Measurements from ENCODE around the gene NETO2. TPM values are rescaled to one million over a fixed set of nuclear protein-coding genes. Genes with fewer than 3 reads are reported as not detected.
"Not testable (repeated sequence)": the region's sequence is repeated elsewhere in the genome, so short reads cannot be mapped to it uniquely, and the experiment has no call there.

The NETO2 gene
- total RNA-seq, 1 experiment from 2014 or later, result 28.6 TPM

DNA sequence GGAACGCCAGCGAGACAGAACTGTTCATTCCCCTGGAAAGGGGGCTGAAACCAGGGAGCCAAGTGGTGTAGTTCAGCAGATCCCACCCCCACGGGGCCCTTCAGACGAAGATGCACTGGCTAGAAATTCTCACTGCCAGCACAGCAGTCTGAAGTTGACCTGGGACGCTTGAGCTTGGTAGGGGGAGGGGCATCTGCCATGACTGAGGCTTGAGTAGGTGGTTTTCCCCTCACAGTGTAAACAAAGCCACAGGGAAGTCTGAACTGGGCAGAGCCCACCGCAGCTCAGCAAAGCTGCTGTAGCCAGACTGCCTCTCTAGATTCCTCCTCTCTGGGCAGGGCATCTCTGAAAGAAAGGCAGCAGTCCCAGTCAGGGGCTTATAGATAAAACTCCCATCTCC, 46.6 kb downstream of the NETO2 start:
- not testable (repeated sequence) for H3K18ac ChIP-seq (ENCODE audit: insufficient read length, low read depth, low read length); H3K79me2 ChIP-seq (ENCODE audit: insufficient read depth, low read length); H3K9me3 Mint-ChIP-seq; H3K56ac ChIP-seq (ENCODE audit: insufficient read length, low read depth, low read length); H2AFZ ChIP-seq (ENCODE audit: low read length); H3K27me3 Mint-ChIP-seq (ENCODE audit: low read depth); H3K14ac ChIP-seq (ENCODE audit: insufficient read depth, low read length); H2BK120ac ChIP-seq (ENCODE audit: low read depth, low read length, poor library complexity, severe bottlenecking); H3K23me2 ChIP-seq (ENCODE audit: insufficient read length, low read depth, low read length, poor library complexity, severe bottlenecking); H4K8ac ChIP-seq (replicated peaks; ENCODE audit: insufficient read length, low read depth, low read length); H4K5ac ChIP-seq (ENCODE audit: insufficient read length, low read depth, low read length); H3K9me3 ChIP-seq (ENCODE audit: control insufficient read depth, low read depth, low read length); H2BK12ac ChIP-seq (ENCODE audit: insufficient read length, low read depth, low read length); H4K91ac ChIP-seq (ENCODE audit: insufficient read length, low read depth, low read length); H2AK5ac ChIP-seq (ENCODE audit: insufficient read length, low read length); H3K4me2 ChIP-seq (ENCODE audit: insufficient read depth, insufficient read length, low read length); H3K4me1 ChIP-seq (ENCODE audit: insufficient read depth, low read length); H4K20me1 ChIP-seq (ENCODE audit: control insufficient read depth, insufficient read depth, insufficient read length); H3K4me3 Mint-ChIP-seq; H2BK5ac ChIP-seq (ENCODE audit: insufficient read length, low read length); H2BK20ac ChIP-seq (ENCODE audit: low read depth, low read length, poor library complexity, severe bottlenecking); H3K79me1 ChIP-seq (ENCODE audit: insufficient read depth, low read depth, low read length, poor library complexity, severe bottlenecking); DNase-seq; H3K27me3 ChIP-seq (ENCODE audit: insufficient read depth, low read length); H3K9ac ChIP-seq (ENCODE audit: extremely low read depth, insufficient read length, low read length); H3T11ph ChIP-seq (ENCODE audit: low read length); H3K27ac ChIP-seq (ENCODE audit: insufficient read length, low read depth, low read length); H2BK15ac ChIP-seq (ENCODE audit: low read depth, low read length); H3K4ac ChIP-seq (ENCODE audit: low read depth, low read length); H3K23ac ChIP-seq (ENCODE audit: insufficient read length, low read depth, low read length)
- Mint-ChIP-seq H3K27ac (peak overlapping the region in 1 of 3 experiments; percentile 8; a peak in 1 of 7 replicates), H3K4me1 (peaks cover 4 to 12% of the 10 kb centered on the region in 2 experiments), H3K36me3 (ENCODE audit: insufficient read depth in 1 of 3, low read depth in 3 of 3) (peaks cover 9 to 20% (median 10%) of the 10 kb centered on the region in 3 experiments; a peak in 6 of 7 replicates)
- no CpG with 5 or more reads among the region's 6 CpGs for WGBS (ENCODE audit: extremely low coverage, insufficient read length, low lambda C conversion rate)

Data from H9 (cell line).